GM23338 (cell line): ENCODE measurements around the gene SLC38A9. TPM values are rescaled to one million over a fixed set of nuclear protein-coding genes. Genes with fewer than 3 reads are reported as not detected.

Source experiments
- ATAC-seq: fragments of 200-7000 bp; cut with Tn5 transposase; 3 replicates; pipeline ENCODE4 v1.9.1; 2020
- DNase-seq: peaks from one replicate; pipeline ENCODE4 v3.0.0-alpha.2; 2015; ENCODE audit warnings: low spot score
- H2AFZ ChIP-seq: fragments of 200-600 bp; sonication (generic); 2 replicates; pipeline ENCODE4 v1.8.0; 2016; ENCODE audit warnings: antibody characterized with exemption, mild to moderate bottlenecking, moderate library complexity
- H3F3A ChIP-seq: fragments of 200-600 bp; sonication (generic); replicated peaks from 2 replicates; pipeline ENCODE4 v1.8.0; 2017; ENCODE audit warnings: antibody characterized with exemption, mixed run types, low read depth
- H3K27ac ChIP-seq: fragments of 200-600 bp; sonication (generic); 2 replicates; pipeline ENCODE4 v1.6.1; 2016; ENCODE audit warnings: low read depth
- H3K27me3 ChIP-seq: fragments of 200-600 bp; sonication (generic); 2 replicates; pipeline ENCODE4 v1.8.0; 2016; ENCODE audit warnings: mild to moderate bottlenecking, mixed run types, moderate library complexity; ENCODE audit not compliant: insufficient read depth
- H3K36me3 ChIP-seq: fragments of 200-600 bp; sonication (generic); 2 replicates; pipeline ENCODE4 v1.8.0; 2016; ENCODE audit warnings: mild to moderate bottlenecking; ENCODE audit not compliant: insufficient read depth
- H3K4me1 ChIP-seq: fragments of 200-600 bp; sonication (generic); 2 replicates; pipeline ENCODE4 v1.8.0; 2016; ENCODE audit warnings: mild to moderate bottlenecking, moderate library complexity; ENCODE audit not compliant: insufficient read depth
- H3K4me2 ChIP-seq: fragments of 200-600 bp; sonication (generic); 2 replicates; pipeline ENCODE4 v1.7.1; 2017; ENCODE audit warnings: mixed run types
- H3K4me3 ChIP-seq: fragments of 200-600 bp; sonication (generic); 2 replicates; pipeline ENCODE4 v1.6.1; 2016; ENCODE audit warnings: mixed run types
- H3K79me2 ChIP-seq: fragments of 200-600 bp; sonication (generic); replicated peaks from 2 replicates; pipeline ENCODE4 v1.8.0; 2017; ENCODE audit warnings: mild to moderate bottlenecking; ENCODE audit not compliant: insufficient read depth
- H3K9me2 ChIP-seq: fragments of 200-600 bp; sonication (generic); 2 replicates; pipeline ENCODE4 v1.8.0; 2017; ENCODE audit not compliant: insufficient read depth
- H4K20me1 ChIP-seq: fragments of 200-600 bp; sonication (generic); replicated peaks from 2 replicates; pipeline ENCODE4 v1.8.0; 2017; ENCODE audit warnings: mild to moderate bottlenecking; ENCODE audit not compliant: insufficient read depth
- H3K27ac Mint-ChIP-seq: 2 replicates; pipeline ENCODE4 v1.8.0; 2020; ENCODE audit warnings: inconsistent platforms, mild to moderate bottlenecking, moderate library complexity, mixed read lengths
- H3K27me3 Mint-ChIP-seq: 3 replicates; pipeline ENCODE4 v1.8.0; 2022; ENCODE audit warnings: low read depth, mild to moderate bottlenecking, moderate library complexity, mixed read lengths, inconsistent platforms; ENCODE audit not compliant: insufficient read depth, poor library complexity
- H3K36me3 Mint-ChIP-seq: 3 replicates; pipeline ENCODE4 v1.8.0; 2021; ENCODE audit warnings: low read depth, mild to moderate bottlenecking, inconsistent platforms, moderate library complexity, mixed read lengths
- H3K4me1 Mint-ChIP-seq: 3 replicates; pipeline ENCODE4 v1.8.0; 2020; ENCODE audit warnings: mild to moderate bottlenecking, inconsistent platforms, mixed read lengths
- H3K4me3 Mint-ChIP-seq: 3 replicates; pipeline ENCODE4 v1.8.0; 2021; ENCODE audit warnings: moderate library complexity, mild to moderate bottlenecking, inconsistent platforms, mixed read lengths
- H3K9me3 Mint-ChIP-seq: 3 replicates; pipeline ENCODE4 v1.8.0; 2020; ENCODE audit warnings: moderate library complexity, mild to moderate bottlenecking, inconsistent platforms, mixed read lengths
- CREB1 ChIP-seq: fragments of 250-450 bp; sonication (Bioruptor Pico); IDR thresholded peaks from 2 replicates; pipeline ENCODE4 v1.5.0; 2020; ENCODE audit warnings: low read depth, mild to moderate bottlenecking, moderate library complexity
- ETS1 ChIP-seq: IDR thresholded peaks from 2 replicates; pipeline ENCODE4 v1.6.1; 2016; ENCODE audit warnings: antibody characterized with exemption
- EZH2phosphoT487 ChIP-seq: fragments of 200-600 bp; sonication (generic); IDR thresholded peaks from one replicate; pipeline ENCODE4 v1.8.1; 2018; ENCODE audit warnings: antibody characterized with exemption; ENCODE audit not compliant: unreplicated experiment
- JUNB ChIP-seq: IDR thresholded peaks from one replicate; pipeline ENCODE4 v1.6.1; 2016; ENCODE audit warnings: antibody characterized with exemption; ENCODE audit not compliant: unreplicated experiment
- NANOG ChIP-seq: IDR thresholded peaks from 2 replicates; pipeline ENCODE4 v1.6.1; 2016; ENCODE audit warnings: antibody characterized with exemption, borderline replicate concordance
- POLR2AphosphoS5 ChIP-seq: IDR thresholded peaks from 2 replicates; pipeline ENCODE4 v1.6.1; 2016; ENCODE audit warnings: antibody characterized with exemption, low read depth
- STAT1 ChIP-seq: IDR thresholded peaks from one replicate; pipeline ENCODE4 v1.6.1; 2016; ENCODE audit warnings: antibody characterized with exemption; ENCODE audit not compliant: unreplicated experiment
- ZNF114 ChIP-seq: fragments of 250-450 bp; sonication (Bioruptor Pico); IDR thresholded peaks from 2 replicates; pipeline ENCODE4 v1.5.0; 2020; ENCODE audit warnings: mild to moderate bottlenecking, moderate library complexity
- ZNF331 ChIP-seq: fragments of 250-450 bp; sonication (Bioruptor Pico); IDR thresholded peaks from 2 replicates; pipeline ENCODE4 v1.5.0; 2020; ENCODE audit warnings: low read depth, mild to moderate bottlenecking, moderate library complexity
- polyA plus RNA-seq: library from polyadenylated mRNA; unstranded; fragments of >200 nt; fragmentation: Nextera tagmentation; extraction: Ambion mirVana; gene quantifications from 2 replicates; pipeline ENCODE4 v1.2.1, GENCODE V29; 2016
- total RNA-seq: library from RNA; depleted of rRNA; stranded (reverse); fragments of >200 nt; shearing (Covaris generic); gene quantifications from 2 replicates; pipeline ENCODE4 v1.2.3, GENCODE V29; 2014
- TF ChIP-seq, protein P1 (sequence below): IDR thresholded peaks from one replicate; pipeline ENCODE4 v1.6.1; 2018; ENCODE audit warnings: antibody characterized with exemption; ENCODE audit not compliant: unreplicated experiment
- TF ChIP-seq, protein P2 (sequence below), 2 experiments: fragments of 200-600 bp in 1 of 2; sonication (generic) in 1 of 2; conservative IDR thresholded peaks; 2 replicates each; pipeline versions ENCODE4 v1.5.1 to v1.6.1; 2016 to 2017; ENCODE audit warnings: antibody characterized with exemption in 2 of 2, low read depth in 2 of 2, mild to moderate bottlenecking in 2 of 2, moderate library complexity in 1 of 2

SLC38A9 gene
- total and polyA plus RNA-seq, 2 experiments from 2014 or later = 30.8 to 64.8 TPM

GRCh38 chr5:55715519-55716078 lies 3.5 kb upstream of the SLC38A9 start:
- H3K4me1 Mint-ChIP-seq = peaks cover 6% of the 10 kb centered on the region; the same call in 1 of the 3 replicates
- DNase-seq (no peak), ATAC-seq (no peak)
- no peak overlapping the region for H3K4me3 Mint-ChIP-seq
- H3K27ac ChIP-seq = no peak overlapping the region
- no peak overlapping the region for H3K4me2 ChIP-seq
- no peaks in the 10 kb centered on the region for H3K36me3 ChIP-seq
- peaks cover 12% of the 10 kb centered on the region for H3K79me2 ChIP-seq
- no peaks in the 10 kb centered on the region for H4K20me1 ChIP-seq
- no peak overlapping the region for H2AFZ ChIP-seq
- TF ChIP-seq ETS1 (no peak), EZH2phosphoT487 (no peak), JUNB (no peak), ZNF114 (no peak), CREB1 (CRISPR knock-in tag) (no peak), NANOG (no peak)
- peaks cover 30% of the 10 kb centered on the region for H3K36me3 Mint-ChIP-seq
- no peaks in the 10 kb centered on the region for H3F3A ChIP-seq
- H3K4me1 ChIP-seq = no peaks in the 10 kb centered on the region
- H3K9me2 ChIP-seq = no peaks in the 10 kb centered on the region
- no peak overlapping the region for H3K27ac Mint-ChIP-seq
- H3K27me3 ChIP-seq = no peaks in the 10 kb centered on the region
- peaks cover 10% of the 10 kb centered on the region for H3K27me3 Mint-ChIP-seq
- no peak overlapping the region for H3K4me3 ChIP-seq
- peaks cover 31% of the 10 kb centered on the region for H3K9me3 Mint-ChIP-seq

GRCh38 chr5:55714749-55715148 lies 2.6 kb upstream of the SLC38A9 start:
- Histone ChIP-seq H4K20me1 (no peaks in the 10 kb centered on the region), H3K36me3 (no peaks in the 10 kb centered on the region), H3K27ac (no peak overlapping the region), H3K4me1 (no peaks in the 10 kb centered on the region), H3F3A (no peaks in the 10 kb centered on the region), H3K4me3 (no peak overlapping the region), H3K4me2 (no peak overlapping the region), H3K27me3 (no peaks in the 10 kb centered on the region), H2AFZ (peak overlapping the region; percentile 90), H3K9me2 (no peaks in the 10 kb centered on the region), H3K79me2 (peaks cover 19% of the 10 kb centered on the region)
- Mint-ChIP-seq H3K9me3 (peaks cover 31% of the 10 kb centered on the region), H3K27me3 (peaks cover 10% of the 10 kb centered on the region), H3K36me3 (peaks cover 30% of the 10 kb centered on the region), H3K4me3 (no peak overlapping the region), H3K4me1 (peaks cover 6% of the 10 kb centered on the region; the same call in 1 of the 3 replicates), H3K27ac (no peak overlapping the region)
- DNase-seq = no peak
- no peak for ATAC-seq
- TF ChIP-seq, protein P1, sequence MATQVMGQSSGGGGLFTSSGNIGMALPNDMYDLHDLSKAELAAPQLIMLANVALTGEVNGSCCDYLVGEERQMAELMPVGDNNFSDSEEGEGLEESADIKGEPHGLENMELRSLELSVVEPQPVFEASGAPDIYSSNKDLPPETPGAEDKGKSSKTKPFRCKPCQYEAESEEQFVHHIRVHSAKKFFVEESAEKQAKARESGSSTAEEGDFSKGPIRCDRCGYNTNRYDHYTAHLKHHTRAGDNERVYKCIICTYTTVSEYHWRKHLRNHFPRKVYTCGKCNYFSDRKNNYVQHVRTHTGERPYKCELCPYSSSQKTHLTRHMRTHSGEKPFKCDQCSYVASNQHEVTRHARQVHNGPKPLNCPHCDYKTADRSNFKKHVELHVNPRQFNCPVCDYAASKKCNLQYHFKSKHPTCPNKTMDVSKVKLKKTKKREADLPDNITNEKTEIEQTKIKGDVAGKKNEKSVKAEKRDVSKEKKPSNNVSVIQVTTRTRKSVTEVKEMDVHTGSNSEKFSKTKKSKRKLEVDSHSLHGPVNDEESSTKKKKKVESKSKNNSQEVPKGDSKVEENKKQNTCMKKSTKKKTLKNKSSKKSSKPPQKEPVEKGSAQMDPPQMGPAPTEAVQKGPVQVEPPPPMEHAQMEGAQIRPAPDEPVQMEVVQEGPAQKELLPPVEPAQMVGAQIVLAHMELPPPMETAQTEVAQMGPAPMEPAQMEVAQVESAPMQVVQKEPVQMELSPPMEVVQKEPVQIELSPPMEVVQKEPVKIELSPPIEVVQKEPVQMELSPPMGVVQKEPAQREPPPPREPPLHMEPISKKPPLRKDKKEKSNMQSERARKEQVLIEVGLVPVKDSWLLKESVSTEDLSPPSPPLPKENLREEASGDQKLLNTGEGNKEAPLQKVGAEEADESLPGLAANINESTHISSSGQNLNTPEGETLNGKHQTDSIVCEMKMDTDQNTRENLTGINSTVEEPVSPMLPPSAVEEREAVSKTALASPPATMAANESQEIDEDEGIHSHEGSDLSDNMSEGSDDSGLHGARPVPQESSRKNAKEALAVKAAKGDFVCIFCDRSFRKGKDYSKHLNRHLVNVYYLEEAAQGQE = no peak
- TF ChIP-seq POLR2AphosphoS5 (no peak), ZNF331 (CRISPR knock-in tag) (no peak), CREB1 (CRISPR knock-in tag) (no peak), ETS1 (no peak), STAT1 (no peak)
- TF ChIP-seq, protein P2, sequence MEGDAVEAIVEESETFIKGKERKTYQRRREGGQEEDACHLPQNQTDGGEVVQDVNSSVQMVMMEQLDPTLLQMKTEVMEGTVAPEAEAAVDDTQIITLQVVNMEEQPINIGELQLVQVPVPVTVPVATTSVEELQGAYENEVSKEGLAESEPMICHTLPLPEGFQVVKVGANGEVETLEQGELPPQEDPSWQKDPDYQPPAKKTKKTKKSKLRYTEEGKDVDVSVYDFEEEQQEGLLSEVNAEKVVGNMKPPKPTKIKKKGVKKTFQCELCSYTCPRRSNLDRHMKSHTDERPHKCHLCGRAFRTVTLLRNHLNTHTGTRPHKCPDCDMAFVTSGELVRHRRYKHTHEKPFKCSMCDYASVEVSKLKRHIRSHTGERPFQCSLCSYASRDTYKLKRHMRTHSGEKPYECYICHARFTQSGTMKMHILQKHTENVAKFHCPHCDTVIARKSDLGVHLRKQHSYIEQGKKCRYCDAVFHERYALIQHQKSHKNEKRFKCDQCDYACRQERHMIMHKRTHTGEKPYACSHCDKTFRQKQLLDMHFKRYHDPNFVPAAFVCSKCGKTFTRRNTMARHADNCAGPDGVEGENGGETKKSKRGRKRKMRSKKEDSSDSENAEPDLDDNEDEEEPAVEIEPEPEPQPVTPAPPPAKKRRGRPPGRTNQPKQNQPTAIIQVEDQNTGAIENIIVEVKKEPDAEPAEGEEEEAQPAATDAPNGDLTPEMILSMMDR (conservative IDR thresholded peaks at IDR 0.05; ENCODE audit: low read depth in 2 of 2) = no peak
